ENCODE results near the gene KRT73.

DNA sequence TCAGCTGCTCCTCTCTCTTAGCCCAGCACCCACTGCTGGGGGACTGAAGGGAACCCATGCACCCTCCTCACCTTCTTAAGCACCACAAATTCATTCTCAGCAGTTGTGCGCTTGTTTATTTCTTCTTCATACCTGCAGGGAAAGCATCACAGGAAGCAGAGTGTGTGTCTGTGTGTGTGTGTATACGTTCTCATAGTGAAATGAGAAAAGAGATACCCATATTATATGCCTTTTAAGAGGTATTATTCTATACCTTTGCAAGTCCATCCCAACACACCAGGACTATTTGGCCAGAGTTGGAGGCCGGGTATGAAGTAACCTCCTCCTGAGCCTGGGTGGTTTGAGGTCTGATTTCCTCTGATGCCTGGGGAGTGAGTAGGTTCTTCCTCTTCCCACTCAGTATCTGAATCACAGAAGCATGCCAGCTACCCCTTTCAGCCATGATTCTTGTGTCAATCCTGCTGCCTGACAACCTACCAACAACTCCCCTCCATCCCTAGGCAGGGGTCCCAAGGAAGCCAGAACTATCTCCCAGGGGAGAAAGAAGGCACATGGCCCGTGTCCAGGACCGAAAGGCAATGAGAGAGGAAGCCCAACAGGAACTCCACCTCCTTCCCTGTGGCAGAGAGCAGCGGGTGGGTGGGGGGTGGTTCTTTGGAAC lies 3.0 kb downstream of the KRT73 start:
- TF ChIP-seq, protein P1, sequence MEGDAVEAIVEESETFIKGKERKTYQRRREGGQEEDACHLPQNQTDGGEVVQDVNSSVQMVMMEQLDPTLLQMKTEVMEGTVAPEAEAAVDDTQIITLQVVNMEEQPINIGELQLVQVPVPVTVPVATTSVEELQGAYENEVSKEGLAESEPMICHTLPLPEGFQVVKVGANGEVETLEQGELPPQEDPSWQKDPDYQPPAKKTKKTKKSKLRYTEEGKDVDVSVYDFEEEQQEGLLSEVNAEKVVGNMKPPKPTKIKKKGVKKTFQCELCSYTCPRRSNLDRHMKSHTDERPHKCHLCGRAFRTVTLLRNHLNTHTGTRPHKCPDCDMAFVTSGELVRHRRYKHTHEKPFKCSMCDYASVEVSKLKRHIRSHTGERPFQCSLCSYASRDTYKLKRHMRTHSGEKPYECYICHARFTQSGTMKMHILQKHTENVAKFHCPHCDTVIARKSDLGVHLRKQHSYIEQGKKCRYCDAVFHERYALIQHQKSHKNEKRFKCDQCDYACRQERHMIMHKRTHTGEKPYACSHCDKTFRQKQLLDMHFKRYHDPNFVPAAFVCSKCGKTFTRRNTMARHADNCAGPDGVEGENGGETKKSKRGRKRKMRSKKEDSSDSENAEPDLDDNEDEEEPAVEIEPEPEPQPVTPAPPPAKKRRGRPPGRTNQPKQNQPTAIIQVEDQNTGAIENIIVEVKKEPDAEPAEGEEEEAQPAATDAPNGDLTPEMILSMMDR (IDR thresholded peaks at IDR 0.05; ENCODE audit: poor library complexity): no peak
- TF ChIP-seq EZH2phosphoT487 (IDR thresholded peaks at IDR 0.05; ENCODE audit: low read depth, severe bottlenecking, unreplicated experiment): no peak
- no peak for TF ChIP-seq EZH2 (IDR thresholded peaks at IDR 0.05; ENCODE audit: borderline replicate concordance)
